Prostate gland (tissue), 2 donors: ENCODE results near the gene ZCWPW2.

Source experiments
- POLR2A ChIP-seq: fragments of 450-650 bp; IDR thresholded peaks from one replicate; pipeline ENCODE4 v1.6.1; 2016; ENCODE audit warnings: antibody characterized with exemption, mild to moderate bottlenecking
- POLR2AphosphoS5 ChIP-seq: sonication (generic); formaldehyde crosslinking; IDR thresholded peaks from one replicate; pipeline ENCODE4 v1.6.1; 2017; ENCODE audit warnings: antibody characterized with exemption
- TF ChIP-seq, protein P1 (sequence below), 4 experiments: fragments of 200-600 bp in 2 of 4; fragments of 450-650 bp in 2 of 4; sonication (generic) in 2 of 4; IDR thresholded peaks; 1 replicate in 3 of 4; 2 replicates in 1 of 4; pipeline ENCODE4 v1.5.1; 2016 to 2019; ENCODE audit warnings: antibody characterized with exemption in 4 of 4, mild to moderate bottlenecking in 2 of 4, moderate library complexity in 2 of 4

DNA sequence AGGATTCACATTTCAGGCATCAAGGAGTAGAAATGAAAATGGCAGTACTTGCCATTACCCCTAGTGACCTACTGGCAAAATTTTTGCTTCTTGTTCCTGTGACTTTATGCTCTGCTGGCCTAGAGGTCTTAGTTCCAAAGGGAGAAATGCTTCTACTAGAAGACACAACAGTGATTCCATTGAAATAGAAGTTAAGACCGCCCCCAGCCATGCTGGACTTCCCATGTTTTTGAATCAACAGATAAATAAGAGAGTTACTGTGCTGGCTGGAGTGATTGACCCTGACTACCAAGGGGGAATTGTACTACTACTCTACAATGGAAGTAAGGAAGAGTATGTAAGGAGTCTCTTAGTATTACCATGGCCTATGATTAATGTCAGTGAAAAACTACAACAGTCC lies 196.3 kb downstream of the ZCWPW2 start:
- TF ChIP-seq, protein P1, sequence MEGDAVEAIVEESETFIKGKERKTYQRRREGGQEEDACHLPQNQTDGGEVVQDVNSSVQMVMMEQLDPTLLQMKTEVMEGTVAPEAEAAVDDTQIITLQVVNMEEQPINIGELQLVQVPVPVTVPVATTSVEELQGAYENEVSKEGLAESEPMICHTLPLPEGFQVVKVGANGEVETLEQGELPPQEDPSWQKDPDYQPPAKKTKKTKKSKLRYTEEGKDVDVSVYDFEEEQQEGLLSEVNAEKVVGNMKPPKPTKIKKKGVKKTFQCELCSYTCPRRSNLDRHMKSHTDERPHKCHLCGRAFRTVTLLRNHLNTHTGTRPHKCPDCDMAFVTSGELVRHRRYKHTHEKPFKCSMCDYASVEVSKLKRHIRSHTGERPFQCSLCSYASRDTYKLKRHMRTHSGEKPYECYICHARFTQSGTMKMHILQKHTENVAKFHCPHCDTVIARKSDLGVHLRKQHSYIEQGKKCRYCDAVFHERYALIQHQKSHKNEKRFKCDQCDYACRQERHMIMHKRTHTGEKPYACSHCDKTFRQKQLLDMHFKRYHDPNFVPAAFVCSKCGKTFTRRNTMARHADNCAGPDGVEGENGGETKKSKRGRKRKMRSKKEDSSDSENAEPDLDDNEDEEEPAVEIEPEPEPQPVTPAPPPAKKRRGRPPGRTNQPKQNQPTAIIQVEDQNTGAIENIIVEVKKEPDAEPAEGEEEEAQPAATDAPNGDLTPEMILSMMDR (IDR thresholded peaks at IDR 0.05): no peak
- no peak for TF ChIP-seq POLR2AphosphoS5
- no peak for TF ChIP-seq POLR2A
